Measurements from ENCODE around the gene FAM9C. TPM values are rescaled to one million over a fixed set of nuclear protein-coding genes. Genes with fewer than 3 reads are reported as not detected.
A peak's percentile ranks its signal among the peaks of the same experiment; 100 is the strongest.

FAM9C gene
- total and polyA plus RNA-seq, 2 of the 4 experiments (the other 2 are of a cell fraction), result not detected

GRCh38 chrX:13024986-13025385, 19.4 kb downstream of the FAM9C start:
- Histone ChIP-seq H3K4ac (ENCODE audit: low read depth, low read length) (peak overlapping the region; percentile 21; the same call in 1 of the 2 replicates), H3K9ac (ENCODE audit: low read depth, low read length) (no peak overlapping the region), H3K18ac (ENCODE audit: low read depth, low read length) (no peak overlapping the region), H3K36me3 (ENCODE audit: control insufficient read depth, insufficient read depth, low read length) (no peaks in the 10 kb centered on the region), H2AK5ac (ENCODE audit: low read depth, low read length) (no peak overlapping the region), H4K5ac (ENCODE audit: low read depth, low read length) (no peak overlapping the region), H3K4me2 (ENCODE audit: low read depth, low read length) (no peak overlapping the region), H3K9me1 (ENCODE audit: insufficient read depth, low read length) (no peaks in the 10 kb centered on the region), H3K56ac (ENCODE audit: extremely low read depth, insufficient read depth, low read length) (no peak overlapping the region), H2BK15ac (ENCODE audit: low read depth, low read length) (0 out of 3 replicates have a peak overlapping the region, but pooled peaks have one; percentile 34), H3K23ac (ENCODE audit: low read depth, low read length) (no peak overlapping the region), H2BK20ac (ENCODE audit: low read depth, low read length) (no peak overlapping the region), H3K4me3 (ENCODE audit: insufficient read depth, low read depth, low read length) (no peak overlapping the region), H3K27me3 (ENCODE audit: control insufficient read depth, insufficient read depth, low read length) (no peaks in the 10 kb centered on the region), H4K8ac (ENCODE audit: low read depth in 2 of 2, low read length in 2 of 2) (no peak overlapping the region), H4K91ac (ENCODE audit: insufficient read depth, low read depth, low read length) (no peak overlapping the region), H3K14ac (replicated peaks; ENCODE audit: low read depth, low read length) (no peak overlapping the region), H4K20me1 (ENCODE audit: insufficient read depth, low read length) (no peaks in the 10 kb centered on the region), H2AK9ac (replicated peaks; ENCODE audit: low read depth, low read length, poor library complexity) (no peak overlapping the region), H2BK120ac (ENCODE audit: low read depth, low read length) (peak overlapping the region; percentile 39), H3K4me1 (ENCODE audit: control insufficient read depth, insufficient read depth, low read length) (peaks cover 18% of the 10 kb centered on the region), H3K27ac (ENCODE audit: insufficient read depth, low read length) (no peak overlapping the region), H2BK5ac (ENCODE audit: low read depth, low read length, poor library complexity, severe bottlenecking) (no peak overlapping the region), H3K9me3 (ENCODE audit: control insufficient read depth, insufficient read depth, low read length) (no peaks in the 10 kb centered on the region), H2AFZ (replicated peaks; ENCODE audit: low read length, poor library complexity) (no peak overlapping the region), H3K79me1 (ENCODE audit: low read depth in 1 of 2, low read length in 2 of 2) (no peaks in the 10 kb centered on the region)
- intact Hi-C loops (cut with micrococcal nuclease) (no loop called here), in situ Hi-C loops (cut with MboI; ENCODE audit: low sequenced_read_pairs) (no loop called here), dilution Hi-C loops (cut with HindIII; ENCODE audit: low sequenced_read_pairs, unreplicated experiment) (no loop called here)
- ATAC-seq (ENCODE audit: low read depth) (no peak), DNase-seq (no peak)
- ChIA-PET CTCF (no interaction called here), POLR2A (ENCODE audit: unreplicated experiment) (no interaction called here)
- WGBS, 2 experiments (ENCODE audit: extremely low coverage in 2 of 2, insufficient read length in 1 of 2), result no CpG with 5 or more reads among the region's 3 CpGs
- TF ChIP-seq MAZ (IDR thresholded peaks at IDR 0.05; ENCODE audit: borderline replicate concordance, low read depth, low read length) (no peak), NFE2L2 (IDR thresholded peaks at IDR 0.05; ENCODE audit: low read depth, low read length) (no peak), POLR2A (IDR thresholded peaks at IDR 0.05; ENCODE audit: low read depth, low read length) (no peak), CTCF (conservative IDR thresholded peaks at IDR 0.05; ENCODE audit: low read depth, low read length) (no peak), CHD1 (IDR thresholded peaks at IDR 0.05; ENCODE audit: low read depth, low read length) (no peak), BHLHE40 (IDR thresholded peaks at IDR 0.05; ENCODE audit: low read depth, low read length) (no peak), SMC3 (IDR thresholded peaks at IDR 0.05; ENCODE audit: low read depth, low read length) (no peak), MAFK (IDR thresholded peaks at IDR 0.05; ENCODE audit: low read depth, low read length) (no peak), RFX5 (IDR thresholded peaks at IDR 0.05; ENCODE audit: low read depth, low read length) (no peak), MXI1 (IDR thresholded peaks at IDR 0.05; ENCODE audit: borderline replicate concordance, low read depth, low read length) (no peak), ELK1 (IDR thresholded peaks at IDR 0.05; ENCODE audit: borderline replicate concordance, low read depth, low read length) (no peak), FOS (IDR thresholded peaks at IDR 0.05; ENCODE audit: low read depth, low read length) (no peak), CEBPB (IDR thresholded peaks at IDR 0.05; ENCODE audit: low read depth, low read length) (no peak), RCOR1 (IDR thresholded peaks at IDR 0.05; ENCODE audit: insufficient replicate concordance, low read length) (no peak)
- TF ChIP-seq, protein P1, sequence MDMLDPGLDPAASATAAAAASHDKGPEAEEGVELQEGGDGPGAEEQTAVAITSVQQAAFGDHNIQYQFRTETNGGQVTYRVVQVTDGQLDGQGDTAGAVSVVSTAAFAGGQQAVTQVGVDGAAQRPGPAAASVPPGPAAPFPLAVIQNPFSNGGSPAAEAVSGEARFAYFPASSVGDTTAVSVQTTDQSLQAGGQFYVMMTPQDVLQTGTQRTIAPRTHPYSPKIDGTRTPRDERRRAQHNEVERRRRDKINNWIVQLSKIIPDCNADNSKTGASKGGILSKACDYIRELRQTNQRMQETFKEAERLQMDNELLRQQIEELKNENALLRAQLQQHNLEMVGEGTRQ (IDR thresholded peaks at IDR 0.05; ENCODE audit: low read depth, low read length), result no peak
- no TSS peak for BruUV-seq (replicated peaks)
